SK-N-SH treated with all-trans-retinoic acid at 6 μM for 48 hours (cell line): ENCODE data around the gene OPRL1.

Source experiments
- ATAC-seq: fragments of 200-7000 bp; cut with Tn5 transposase; 3 replicates; pipeline ENCODE4 v1.9.1; 2020; ENCODE audit warnings: mild to moderate bottlenecking, moderate library complexity
- ARNTL ChIP-seq: fragments of 450-650 bp; formaldehyde crosslinking; IDR thresholded peaks from 2 replicates; pipeline ENCODE4 v1.5.0; 2020; ENCODE audit warnings: low read depth, mild to moderate bottlenecking, moderate library complexity, borderline replicate concordance
- BACH2 ChIP-seq: fragments of 250-450 bp; sonication (Bioruptor Pico); IDR thresholded peaks from 2 replicates; pipeline ENCODE4 v1.9.0; 2021; ENCODE audit warnings: mild to moderate bottlenecking, borderline replicate concordance
- CREB5 ChIP-seq: fragments of 250-450 bp; sonication (Bioruptor Pico); IDR thresholded peaks from 2 replicates; pipeline ENCODE4 v1.5.1; 2020; ENCODE audit warnings: low read depth, mild to moderate bottlenecking, moderate library complexity
- CSDC2 ChIP-seq: fragments of 250-450 bp; sonication (Bioruptor Pico); IDR thresholded peaks from 2 replicates; pipeline ENCODE4 v1.5.0; 2020; ENCODE audit warnings: mild to moderate bottlenecking, moderate library complexity
- CSRNP3 ChIP-seq: fragments of 250-450 bp; sonication (Bioruptor Pico); IDR thresholded peaks from 2 replicates; pipeline ENCODE4 v1.5.1; 2021; ENCODE audit warnings: mild to moderate bottlenecking, moderate library complexity
- GLIS3 ChIP-seq: fragments of 250-450 bp; sonication (Bioruptor Pico); IDR thresholded peaks from 2 replicates; pipeline ENCODE4 v1.5.0; 2020; ENCODE audit warnings: mild to moderate bottlenecking, moderate library complexity
- ISL1 ChIP-seq: fragments of 250-450 bp; sonication (Bioruptor Pico); IDR thresholded peaks from 2 replicates; pipeline ENCODE4 v2.1.2; 2022; ENCODE audit warnings: mild to moderate bottlenecking, moderate library complexity
- OSR1 ChIP-seq: fragments of 250-450 bp; sonication (Bioruptor Pico); IDR thresholded peaks from 2 replicates; pipeline ENCODE4 v1.8.0; 2022; ENCODE audit warnings: moderate library complexity, mild to moderate bottlenecking, inconsistent platforms
- PATZ1 ChIP-seq: fragments of 250-450 bp; sonication (Bioruptor Pico); IDR thresholded peaks from 2 replicates; pipeline ENCODE4 v1.8.0; 2020; ENCODE audit warnings: mild to moderate bottlenecking, moderate library complexity, borderline replicate concordance
- POU6F1 ChIP-seq: fragments of 250-450 bp; sonication (Bioruptor Pico); IDR thresholded peaks from 2 replicates; pipeline ENCODE4 v1.8.0; 2021; ENCODE audit warnings: low read depth, mild to moderate bottlenecking, moderate library complexity, borderline replicate concordance
- PPARA ChIP-seq: fragments of 250-450 bp; sonication (Bioruptor Pico); IDR thresholded peaks from 2 replicates; pipeline ENCODE4 v1.5.0; 2020; ENCODE audit warnings: mild to moderate bottlenecking, borderline replicate concordance
- SNAI2 ChIP-seq: fragments of 250-450 bp; sonication (Bioruptor Pico); IDR thresholded peaks from 2 replicates; pipeline ENCODE4 v1.5.0; 2020; ENCODE audit warnings: mild to moderate bottlenecking, moderate library complexity
- TCF4 ChIP-seq: fragments of 250-450 bp; sonication (Bioruptor Pico); IDR thresholded peaks from 2 replicates; pipeline ENCODE4 v1.8.0; 2021; ENCODE audit warnings: mild to moderate bottlenecking, moderate library complexity, borderline replicate concordance
- TOX ChIP-seq: fragments of 250-450 bp; sonication (Bioruptor Pico); IDR thresholded peaks from 2 replicates; pipeline ENCODE4 v1.8.0; 2021; ENCODE audit warnings: mild to moderate bottlenecking, moderate library complexity, borderline replicate concordance
- TSHZ2 ChIP-seq: fragments of 250-450 bp; sonication (Bioruptor Pico); IDR thresholded peaks from 2 replicates; pipeline ENCODE4 v1.5.0; 2020; ENCODE audit warnings: mild to moderate bottlenecking, moderate library complexity
- ZC3H10 ChIP-seq: fragments of 250-450 bp; sonication (Bioruptor Pico); IDR thresholded peaks from 2 replicates; pipeline ENCODE4 v1.5.1; 2021; ENCODE audit warnings: mild to moderate bottlenecking, moderate library complexity
- ZFP3 ChIP-seq: fragments of 250-450 bp; sonication (Bioruptor Pico); IDR thresholded peaks from 2 replicates; pipeline ENCODE4 v1.5.0; 2020; ENCODE audit warnings: mild to moderate bottlenecking, moderate library complexity
- ZFP30 ChIP-seq: fragments of 450-650 bp; formaldehyde crosslinking; IDR thresholded peaks from 2 replicates; pipeline ENCODE4 v1.5.0; 2022; ENCODE audit warnings: mild to moderate bottlenecking, moderate library complexity
- ZNF565 ChIP-seq: fragments of 450-650 bp; formaldehyde crosslinking; conservative IDR thresholded peaks from 2 replicates; pipeline ENCODE4 v1.5.0; 2020; ENCODE audit warnings: low read depth, mild to moderate bottlenecking, moderate library complexity
- ZNF70 ChIP-seq: fragments of 450-650 bp; formaldehyde crosslinking; IDR thresholded peaks from 2 replicates; pipeline ENCODE4 v1.5.0; 2020; ENCODE audit warnings: mild to moderate bottlenecking, moderate library complexity

Gene OPRL1

GRCh38 chr20:64055396-64055892, 24.4 kb upstream of the OPRL1 start:
- no peak for ATAC-seq
- TF ChIP-seq TSHZ2 (no peak), SNAI2 (CRISPR knock-in tag) (no peak), CREB5 (CRISPR knock-in tag) (no peak)

GRCh38 chr20:64055893-64056638, 23.8 kb upstream of the OPRL1 start:
- ATAC-seq: 0 out of 3 replicates have a peak, but pooled peaks have one; percentile 3
- TF ChIP-seq ZFP3 (CRISPR knock-in tag) (no peak), PATZ1 (CRISPR knock-in tag) (peak; percentile 81; the same call in 1 of the 2 replicates), TSHZ2 (no peak), POU6F1 (no peak), ARNTL (CRISPR knock-in tag) (no peak)

- no peak for ATAC-seq
- TF ChIP-seq ARNTL (CRISPR knock-in tag) (no peak), PATZ1 (CRISPR knock-in tag) (no peak), TOX (no peak), GLIS3 (CRISPR knock-in tag) (no peak), CSRNP3 (CRISPR knock-in tag) (no peak), ZNF565 (CRISPR knock-in tag) (no peak), PPARA (CRISPR knock-in tag) (no peak), TCF4 (CRISPR knock-in tag) (no peak), ZC3H10 (no peak), ZNF70 (CRISPR knock-in tag) (no peak), OSR1 (no peak), TSHZ2 (no peak), CSDC2 (no peak), BACH2 (CRISPR knock-in tag) (no peak), ZFP3 (CRISPR knock-in tag) (no peak), ZFP30 (no peak), ISL1 (CRISPR knock-in tag) (no peak)
These were observed 23.3 kb upstream of the OPRL1 start for GRCh38 chr20:64056639-64056888.
